GM19023 (cell line): ENCODE results near the gene SNORC.
"Not testable (repeated sequence)": the region's sequence is repeated elsewhere in the genome, so short reads cannot be mapped to it uniquely, and the experiment has no call there.

Experiments
- ATAC-seq: cut with Tn5 transposase; IDR thresholded peaks from one replicate; pipeline ENCODE4 v1.9.1; 2021; ENCODE audit warnings: mild to moderate bottlenecking, moderate library complexity; ENCODE audit not compliant: unreplicated experiment

The SNORC gene

DNA sequence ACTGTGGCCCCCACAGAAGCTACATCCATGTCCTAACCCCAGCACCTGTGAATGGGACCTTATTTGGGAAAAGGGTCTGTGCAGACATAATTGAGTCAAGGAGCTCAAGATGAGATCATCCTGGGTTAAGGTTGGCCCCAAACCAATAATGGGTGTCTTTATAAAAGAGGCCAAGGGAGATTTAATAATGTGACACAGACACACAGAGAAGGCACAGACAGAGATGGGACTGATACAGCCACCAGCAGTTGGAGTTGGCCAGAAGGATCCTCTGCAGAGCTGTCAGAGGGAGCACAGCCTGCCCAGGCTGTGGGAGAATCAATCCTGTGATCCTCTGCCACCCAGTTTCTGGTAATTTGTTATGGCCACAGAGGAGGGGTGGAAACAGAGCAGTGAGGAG lies 26.0 kb downstream of the SNORC start:
- no peak for ATAC-seq

DNA sequence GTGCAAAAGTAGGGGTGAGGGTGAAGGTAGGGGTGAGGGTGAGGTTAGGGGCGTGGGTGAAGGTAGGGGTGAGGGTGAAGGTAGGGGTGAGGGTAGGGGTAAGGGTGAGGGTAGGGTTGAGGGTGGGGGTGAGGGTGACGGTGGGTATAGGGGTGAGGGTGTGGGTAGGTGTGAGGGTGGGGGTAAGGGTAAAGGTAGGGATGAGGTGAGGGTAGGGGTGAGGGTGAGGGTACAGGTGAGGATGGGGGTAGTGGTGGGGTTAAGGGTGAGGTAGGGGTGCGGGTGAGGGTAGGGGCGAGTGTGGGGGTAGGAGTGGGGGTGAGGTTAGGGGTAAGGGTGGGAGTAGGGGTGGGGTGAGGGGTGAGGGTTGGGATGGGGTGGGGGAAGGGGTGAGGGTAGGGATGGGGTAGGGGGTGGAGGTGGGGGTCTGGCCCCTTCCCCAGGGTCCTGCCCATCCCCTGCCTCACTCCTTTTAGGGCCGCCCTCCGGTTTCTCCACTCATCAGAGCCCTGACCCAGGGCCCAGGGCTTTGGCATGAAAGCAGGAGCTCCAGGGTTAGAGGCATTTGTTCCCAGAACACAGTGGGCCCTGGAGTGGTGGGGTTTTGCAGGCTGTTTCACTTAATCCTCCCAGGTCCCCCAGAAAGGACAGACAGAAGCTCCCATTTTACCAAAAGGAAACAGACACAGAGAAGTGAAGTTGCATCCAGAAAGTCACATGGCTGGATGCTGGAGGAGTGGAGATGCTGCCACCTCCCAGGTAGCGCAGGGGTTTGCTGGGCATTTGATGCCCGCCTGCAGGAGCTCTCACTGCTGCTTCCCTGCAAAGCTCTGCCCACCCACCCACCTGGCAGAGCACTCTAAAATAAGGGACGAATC lies 26.9 kb downstream of the SNORC start:
- no peak for ATAC-seq

DNA sequence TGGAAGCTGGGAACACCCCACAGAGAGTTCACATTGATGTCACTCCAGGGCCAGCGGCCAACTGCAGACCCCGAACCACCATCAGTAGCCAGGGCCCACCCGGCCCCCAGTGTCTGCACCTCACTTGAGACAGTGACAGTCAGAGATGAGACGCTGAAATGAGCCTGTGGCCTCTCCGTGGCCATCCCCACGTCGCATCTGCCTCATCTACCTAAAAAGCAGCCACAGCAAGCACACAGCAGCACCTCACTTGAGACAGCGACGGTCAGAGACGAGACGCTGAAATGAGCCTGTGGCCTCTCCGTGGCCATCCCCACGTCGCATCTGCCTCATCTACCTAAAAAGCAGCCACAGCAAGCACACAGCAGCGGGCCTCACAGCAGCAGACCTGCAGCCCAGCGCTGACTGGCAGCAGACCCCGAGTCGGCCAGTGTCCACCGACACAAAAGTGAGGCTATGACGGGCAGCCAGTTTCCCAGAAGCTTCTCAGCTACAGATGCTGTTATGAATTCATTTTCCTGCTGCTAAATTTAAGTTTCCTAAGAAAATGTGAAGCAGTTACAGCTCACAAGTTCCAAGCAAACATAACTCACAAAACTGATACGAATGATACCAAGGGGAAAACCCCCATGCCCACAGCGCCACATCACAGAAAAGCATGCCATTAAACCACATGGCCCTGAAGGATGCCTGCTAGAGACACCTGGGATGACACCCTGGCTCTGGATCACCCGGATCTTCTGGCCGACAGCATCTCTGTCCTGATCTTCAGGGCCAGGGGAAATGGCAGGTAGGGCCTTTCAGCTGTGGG lies 27.7 kb downstream of the SNORC start:
- ATAC-seq: no peak

DNA sequence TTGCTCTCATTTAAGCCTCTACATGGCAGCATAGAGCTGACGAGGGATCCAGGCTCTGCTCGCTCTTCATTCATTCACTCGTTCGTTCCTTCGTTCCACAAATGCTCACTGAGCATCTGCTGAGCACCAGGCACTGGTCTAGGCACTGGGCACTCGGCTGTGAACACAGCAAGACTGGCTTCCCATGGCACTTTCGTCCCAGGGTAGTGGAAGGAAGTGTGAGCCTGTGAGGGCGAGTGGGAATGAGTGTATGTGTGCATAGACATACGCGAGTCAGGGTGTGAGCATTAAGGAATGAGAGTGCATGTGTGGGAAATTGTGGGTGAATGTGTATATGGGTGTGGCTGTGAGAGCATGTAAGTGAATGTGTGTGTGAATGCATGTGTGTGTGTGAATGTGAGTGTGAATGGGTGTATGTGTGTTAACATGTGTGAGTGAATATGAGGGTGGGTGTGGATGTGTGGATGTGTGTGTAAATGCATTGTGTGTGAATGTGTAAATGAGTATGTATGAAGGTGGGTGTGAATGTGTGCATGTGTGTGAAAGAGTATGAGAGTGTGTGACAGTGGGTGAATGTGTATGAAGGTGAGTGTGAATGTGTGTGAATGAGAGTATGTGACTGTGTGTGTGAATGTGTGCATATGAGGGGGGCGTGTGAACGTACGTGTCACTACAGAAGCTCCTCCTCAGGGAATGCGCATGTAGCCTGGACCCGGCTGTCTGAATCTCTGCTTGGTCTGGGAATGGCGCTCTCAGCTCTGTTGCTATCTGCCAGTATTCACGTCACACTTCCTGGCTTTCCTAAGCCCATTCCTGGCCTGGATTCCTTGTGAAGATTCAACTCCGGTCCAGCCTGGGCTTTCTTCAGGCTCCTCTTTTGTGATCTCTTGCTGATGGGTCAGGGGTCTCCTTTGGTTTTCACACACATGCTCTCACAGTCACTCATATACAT lies 28.8 kb downstream of the SNORC start:
- ATAC-seq: no peak

DNA sequence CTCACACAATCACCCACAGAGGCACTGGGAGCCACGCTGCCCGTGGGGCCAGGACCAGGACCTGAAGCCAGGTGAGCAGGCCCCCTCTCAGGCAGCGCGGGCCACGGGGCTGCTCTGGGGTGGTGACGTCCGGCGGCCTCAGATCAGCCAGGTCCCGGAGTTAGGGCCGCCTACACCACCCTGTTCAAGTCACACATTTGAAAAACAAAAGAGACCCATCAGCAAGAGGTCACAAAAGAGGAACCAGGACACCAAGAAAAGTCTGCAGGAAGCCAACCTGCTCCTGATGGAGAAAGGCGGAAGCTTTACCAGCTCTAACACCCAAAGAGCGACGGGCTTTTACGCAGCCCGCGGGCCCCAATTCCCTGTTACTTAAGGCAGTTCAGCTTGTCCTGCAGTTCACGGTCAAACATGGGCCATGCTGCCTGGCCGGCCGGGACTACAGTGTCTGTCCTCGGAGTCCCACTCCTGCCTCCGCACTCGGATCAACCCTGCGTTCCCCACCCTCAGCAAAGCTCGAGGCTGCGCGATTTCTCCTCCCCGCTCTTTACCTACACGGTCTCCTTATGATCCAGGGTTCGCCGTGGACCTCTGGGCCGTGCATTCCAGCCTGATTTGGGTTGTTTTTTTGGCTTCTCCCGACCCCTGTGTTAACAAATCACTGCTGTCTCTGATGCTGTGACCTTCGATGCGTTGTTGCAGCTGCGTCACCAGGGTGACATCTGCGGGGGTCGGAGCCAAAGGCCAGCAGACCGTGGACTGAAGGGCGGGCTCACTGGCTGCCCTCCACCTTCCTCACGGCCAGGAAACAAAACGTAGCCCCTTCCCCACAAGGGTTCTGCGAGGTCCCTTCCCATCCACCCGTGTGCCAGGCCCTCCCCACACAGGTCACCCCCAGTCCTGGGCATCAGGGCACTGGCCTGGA lies 31.0 kb downstream of the SNORC start:
- ATAC-seq: no peak

DNA sequence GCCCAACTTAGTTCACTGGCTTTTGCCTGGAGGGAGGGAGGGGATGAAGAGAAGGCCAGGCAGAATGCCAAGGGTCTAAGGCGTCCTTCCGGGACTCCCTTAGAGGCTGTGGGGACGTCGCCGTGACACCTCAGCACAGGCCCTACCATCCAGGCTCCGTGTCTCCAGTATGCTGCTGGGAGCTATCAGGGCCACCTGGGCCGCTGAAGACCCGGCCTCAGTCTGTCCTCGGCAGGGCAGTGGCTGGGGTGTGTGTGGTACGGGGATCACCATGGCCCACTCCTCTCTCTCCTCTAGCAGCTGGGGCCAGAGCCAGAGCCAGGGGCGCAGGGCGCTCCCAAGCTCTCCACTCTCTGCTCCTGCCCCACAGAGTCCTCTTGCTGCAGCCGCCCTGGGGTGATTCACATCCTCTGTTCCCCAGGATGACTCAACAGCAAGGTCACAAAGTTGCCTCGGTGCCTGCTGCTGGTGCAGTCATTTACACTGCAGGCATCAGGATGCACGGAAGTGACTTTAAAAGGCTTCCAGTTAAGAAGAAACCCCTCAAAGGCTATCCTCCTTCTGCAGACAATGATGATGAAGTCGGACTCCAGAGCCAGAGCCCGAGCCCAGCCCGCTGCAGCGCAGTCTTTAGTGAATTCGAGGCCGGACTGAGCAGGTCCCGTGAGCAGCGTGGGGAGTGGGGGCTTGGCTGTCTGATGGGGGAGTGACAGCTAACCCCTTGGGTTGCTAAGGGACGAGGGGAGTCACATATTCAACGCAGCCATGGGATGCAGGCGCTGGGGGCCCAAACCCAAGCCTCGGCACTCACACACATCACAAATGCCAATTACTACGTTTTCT lies 31.9 kb downstream of the SNORC start:
- ATAC-seq: no peak

DNA sequence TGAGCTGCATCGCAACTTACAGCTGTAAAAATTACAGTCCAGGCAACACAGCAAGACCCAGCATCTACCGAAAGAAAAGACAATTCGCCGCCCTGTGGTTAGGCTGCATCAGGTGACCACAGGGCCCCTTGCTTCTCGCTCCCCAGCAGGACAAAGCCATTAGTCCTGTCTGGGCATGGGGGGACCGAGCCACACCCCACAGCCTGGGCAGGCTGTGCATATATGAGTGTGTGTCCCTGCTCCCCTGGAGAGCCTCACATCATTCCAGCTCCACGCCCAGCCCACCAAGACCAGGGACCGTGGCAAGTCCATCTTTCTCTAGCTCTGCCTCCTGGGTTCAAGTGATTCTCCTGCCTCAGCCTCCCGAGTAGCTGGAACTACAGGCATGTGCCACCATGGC lies 33.9 kb downstream of the SNORC start:
- no peak for ATAC-seq

DNA sequence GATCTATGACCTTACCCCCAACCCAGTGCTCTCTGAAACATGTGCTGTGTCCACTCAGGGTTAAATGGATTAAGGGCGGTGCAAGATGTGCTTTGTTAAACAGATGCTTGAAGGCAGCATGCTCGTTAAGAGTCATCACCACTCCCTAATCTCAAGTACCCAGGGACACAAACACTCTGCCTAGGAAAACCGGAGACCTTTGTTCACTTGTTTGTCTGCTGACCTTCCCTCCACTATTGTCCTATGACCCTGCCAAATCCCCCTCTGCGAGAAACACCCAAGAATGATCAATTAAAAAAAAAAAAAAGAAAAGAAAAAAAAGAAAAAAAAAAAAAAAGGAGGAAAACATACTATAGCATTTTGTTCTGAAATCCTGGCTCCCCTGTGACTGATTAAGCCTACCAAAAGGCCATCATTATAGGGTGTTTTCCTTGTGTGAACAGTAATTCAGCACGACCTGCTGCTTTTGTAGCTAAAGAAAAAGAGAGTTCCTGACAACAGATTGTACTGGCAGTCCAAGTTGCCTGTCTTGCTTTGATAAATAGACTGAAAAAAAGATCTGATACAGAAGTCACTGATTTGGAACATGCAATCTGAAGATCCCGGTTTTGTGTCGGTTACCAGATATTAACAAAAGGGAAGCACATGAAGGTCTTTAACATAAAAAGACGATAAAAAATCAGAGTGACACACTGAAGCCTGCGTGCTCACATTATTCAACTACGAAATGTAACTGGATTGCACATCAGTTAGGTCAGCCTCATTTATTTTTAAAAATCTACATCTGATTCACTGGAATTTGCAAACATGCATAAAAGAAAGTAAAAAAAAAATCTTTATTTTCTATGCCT lies 37.0 kb downstream of the SNORC start:
- not testable (repeated sequence) for ATAC-seq

DNA sequence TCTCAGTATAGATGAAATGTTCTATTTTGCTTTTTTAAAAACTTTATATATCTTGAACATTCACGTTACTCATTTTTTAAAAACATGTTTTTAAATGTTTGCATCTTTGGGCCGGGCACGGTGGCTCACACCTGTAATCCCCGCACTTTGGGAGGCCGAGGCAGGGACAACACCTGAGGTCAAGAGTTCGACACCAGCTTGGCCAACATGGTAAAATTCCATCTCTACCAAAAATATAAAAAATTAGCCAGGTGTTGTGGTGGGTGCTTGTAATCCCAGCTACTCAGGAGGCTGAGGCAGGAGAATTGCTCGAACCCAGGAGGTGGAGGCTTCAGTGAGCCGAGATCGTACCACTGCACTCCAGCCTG lies 37.6 kb downstream of the SNORC start:
- ATAC-seq: not testable (repeated sequence)

DNA sequence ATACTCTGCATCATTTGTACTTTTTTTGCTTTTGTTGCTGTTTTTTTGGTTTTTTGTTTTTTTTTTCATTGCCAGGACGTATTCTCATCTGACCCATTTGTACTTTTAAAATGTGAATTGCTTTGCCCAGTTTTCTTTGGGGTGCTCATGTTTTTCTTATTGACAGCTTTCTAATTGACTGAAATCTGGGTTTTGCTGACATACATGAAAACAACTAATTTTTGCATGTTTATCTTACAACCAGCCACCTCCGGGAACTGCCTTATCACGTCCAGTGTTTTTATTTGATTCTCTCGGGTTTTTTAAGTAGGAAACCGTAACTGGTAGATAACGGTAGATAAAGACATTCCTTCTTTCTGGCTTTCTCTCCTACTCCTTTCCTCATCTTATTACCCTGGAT lies 38.6 kb downstream of the SNORC start:
- no peak for ATAC-seq

DNA sequence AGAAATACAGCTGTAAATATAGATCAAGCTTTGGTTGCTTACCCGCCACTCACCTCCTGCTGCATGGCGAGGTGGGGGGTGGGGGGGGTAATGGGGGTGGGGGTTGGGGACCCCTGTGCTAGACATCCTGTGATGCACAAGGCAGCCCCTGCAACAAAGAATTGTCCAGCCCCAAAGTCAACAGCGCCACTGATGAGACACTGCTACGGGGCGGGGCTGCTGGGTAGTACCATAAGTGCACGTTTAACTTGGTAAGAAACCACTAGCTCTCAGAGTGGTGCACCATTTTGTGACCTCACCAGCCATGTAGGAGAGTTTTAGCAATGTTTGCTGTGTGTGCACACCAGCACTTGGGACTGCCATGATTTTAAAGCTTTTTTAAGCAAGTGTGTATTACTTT lies 40.3 kb downstream of the SNORC start:
- ATAC-seq: no peak

DNA sequence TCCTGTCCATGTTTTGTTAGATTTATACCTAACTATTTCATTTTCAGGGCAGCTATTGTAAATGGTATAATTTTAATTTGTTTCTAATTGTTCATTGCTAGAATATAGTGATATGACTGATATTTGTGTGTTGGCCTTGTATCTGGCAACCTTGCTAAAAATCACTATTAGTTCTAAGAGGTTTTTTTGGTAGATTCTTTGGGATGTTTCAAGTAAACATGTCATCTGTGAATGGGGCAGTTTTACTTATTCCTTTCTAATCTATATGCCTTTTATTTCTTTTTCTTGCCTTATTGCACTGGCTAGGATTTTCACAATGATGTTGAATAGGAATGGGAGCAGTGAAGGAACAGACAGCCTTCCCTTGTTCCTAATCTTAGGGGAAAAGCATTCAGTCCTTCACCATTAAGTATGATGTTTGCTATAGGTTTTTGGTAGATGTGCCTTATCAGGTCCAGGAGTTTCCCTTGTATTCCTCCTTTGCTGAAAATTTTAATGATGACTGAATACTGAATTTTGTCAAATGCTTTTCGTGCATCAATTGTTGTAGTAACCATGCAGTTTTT lies 41.7 kb downstream of the SNORC start:
- ATAC-seq: no peak

DNA sequence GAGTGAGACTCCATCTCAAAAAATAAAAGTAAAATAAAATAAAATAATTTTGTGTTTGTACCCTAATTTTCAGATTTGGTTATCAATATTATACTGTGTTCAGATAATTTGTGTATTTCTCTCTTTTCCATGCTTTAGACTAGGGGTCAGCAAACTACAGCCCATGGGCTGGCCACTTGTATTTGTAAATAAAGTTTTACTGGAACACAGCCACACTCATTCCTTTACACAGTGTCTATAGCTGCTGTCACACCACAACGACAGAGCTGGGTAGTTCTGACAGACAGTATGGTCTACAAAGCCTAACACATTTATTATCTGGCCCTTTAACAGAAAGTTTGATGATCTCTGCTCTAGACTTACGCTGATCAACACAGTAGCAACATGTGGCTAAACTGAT lies 43.8 kb downstream of the SNORC start:
- ATAC-seq: no peak

DNA sequence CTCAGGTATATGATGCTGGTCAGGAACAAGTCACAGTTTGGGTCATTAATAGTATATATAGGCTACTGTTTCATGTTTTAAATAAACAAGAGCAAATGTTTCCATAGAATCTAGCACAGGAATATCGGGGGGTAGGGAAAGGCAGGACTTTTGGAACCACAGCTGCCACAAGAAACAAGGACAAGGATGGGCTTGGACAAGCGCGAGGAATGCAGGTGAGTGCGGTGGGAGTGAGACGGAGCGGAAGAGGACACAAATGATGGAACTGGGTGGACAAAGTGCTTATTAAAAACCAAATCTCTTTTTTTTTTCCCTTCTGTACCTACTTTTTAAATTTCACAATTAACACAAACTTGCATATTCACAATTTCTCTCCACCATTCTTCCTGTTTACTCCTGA lies 49.1 kb downstream of the SNORC start:
- no peak for ATAC-seq

DNA sequence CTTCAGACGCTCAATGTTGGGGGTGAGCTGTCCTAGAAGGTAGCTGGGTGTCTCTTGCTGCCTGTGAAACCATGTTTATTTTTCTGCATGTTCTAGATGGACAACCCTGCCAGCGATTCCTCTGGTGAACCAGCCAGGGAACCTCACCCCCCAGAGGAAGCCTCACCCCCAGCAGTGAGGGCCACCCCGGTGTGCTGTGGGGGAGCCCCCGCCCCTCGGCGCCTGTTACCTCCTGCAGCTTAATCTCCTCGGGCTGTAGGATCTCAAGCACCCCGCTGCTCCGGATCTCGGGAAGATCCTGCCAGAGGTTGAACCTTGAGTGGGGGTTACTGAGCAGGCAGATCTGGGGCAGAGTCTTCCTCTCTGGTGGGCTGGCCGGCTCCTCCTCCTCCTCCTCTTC lies 50.0 kb downstream of the SNORC start:
- ATAC-seq: no peak

DNA sequence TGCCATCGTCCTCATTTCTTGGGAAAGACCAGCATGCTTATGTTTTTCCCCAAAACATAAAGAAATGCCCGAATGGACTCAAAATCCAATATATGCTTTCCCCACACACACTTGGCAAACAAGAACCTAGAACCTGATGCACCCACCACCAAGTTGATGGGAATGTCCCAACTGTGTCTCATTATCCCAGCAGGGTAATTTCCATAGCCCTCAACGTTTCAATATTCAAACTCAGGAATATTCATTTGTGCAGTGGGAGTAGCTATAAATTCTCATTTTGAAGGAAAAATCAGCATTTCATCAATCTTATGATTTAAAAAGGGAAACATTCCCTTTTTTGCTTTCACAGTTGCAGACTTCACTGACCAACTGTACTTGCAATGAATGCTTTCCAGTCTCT lies 50.7 kb downstream of the SNORC start:
- no peak for ATAC-seq

DNA sequence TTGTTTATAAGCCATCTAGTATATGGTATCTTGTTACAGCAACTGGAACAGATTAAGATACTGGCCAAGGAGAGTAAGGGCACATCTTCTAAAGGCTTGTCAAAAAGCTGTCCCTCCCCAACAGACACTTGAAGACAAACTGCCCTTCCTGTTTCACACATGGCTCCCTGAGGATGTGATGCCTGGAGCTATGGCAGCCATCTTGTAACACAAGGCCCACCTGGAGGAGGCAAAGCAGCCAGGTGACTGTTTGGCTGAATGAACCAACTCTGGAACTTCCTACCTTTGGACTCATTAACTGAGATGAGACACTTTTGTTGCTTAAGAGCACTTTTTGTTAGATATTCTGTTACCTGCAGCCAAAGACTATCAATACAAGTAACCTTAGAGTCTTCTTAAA lies 54.4 kb downstream of the SNORC start:
- no peak for ATAC-seq
